Smooth muscle cell (in vitro differentiated cells): ENCODE data around the gene EGFL6. TPM values are rescaled to one million over a fixed set of nuclear protein-coding genes. Genes with fewer than 3 reads are reported as not detected.
"Not testable (repeated sequence)": the region's sequence is repeated elsewhere in the genome, so short reads cannot be mapped to it uniquely, and the experiment has no call there.

Source experiments
- DNase-seq: peaks from one replicate; lab custom pipeline; 2025; ENCODE audit not compliant: unreplicated experiment; lab: John Stamatoyannopoulos, UW
- H2AFZ ChIP-seq: fragments of 200-600 bp; sonication (generic); 2 replicates; pipeline ENCODE4 v1.6.0; 2016; ENCODE audit warnings: antibody characterized with exemption, low read depth, mild to moderate bottlenecking
- H3F3A ChIP-seq: fragments of 200-600 bp; sonication (generic); 2 replicates; pipeline ENCODE4 v1.6.0; 2017; ENCODE audit warnings: antibody characterized with exemption, low read depth
- H3K27ac ChIP-seq: fragments of 200-600 bp; sonication (generic); 2 replicates; pipeline ENCODE4 v1.5.1; 2016; ENCODE audit warnings: low read depth, mild to moderate bottlenecking
- H3K27me3 ChIP-seq: fragments of 200-600 bp; sonication (generic); 2 replicates; pipeline ENCODE4 v1.6.1; 2016; ENCODE audit warnings: low read depth, mild to moderate bottlenecking
- H3K36me3 ChIP-seq: fragments of 200-600 bp; sonication (generic); 2 replicates; pipeline ENCODE4 v1.5.1; 2016; ENCODE audit warnings: low read depth
- H3K4me1 ChIP-seq: fragments of 200-600 bp; sonication (generic); 2 replicates; pipeline ENCODE4 v1.5.1; 2016; ENCODE audit warnings: low read depth
- H3K4me2 ChIP-seq: fragments of 200-600 bp; sonication (generic); 2 replicates; pipeline ENCODE4 v1.6.0; 2016; ENCODE audit warnings: mild to moderate bottlenecking
- H3K4me3 ChIP-seq: fragments of 200-600 bp; sonication (generic); 2 replicates; pipeline ENCODE4 v1.5.1; 2016; ENCODE audit warnings: mild to moderate bottlenecking
- H3K79me2 ChIP-seq: fragments of 200-600 bp; sonication (generic); 2 replicates; pipeline ENCODE4 v1.6.0; 2016; ENCODE audit warnings: low read depth, mild to moderate bottlenecking
- H3K9ac ChIP-seq: fragments of 200-600 bp; sonication (generic); 2 replicates; pipeline ENCODE4 v1.6.0; 2016; ENCODE audit warnings: low read depth
- H3K9me3 ChIP-seq: fragments of 200-600 bp; sonication (generic); replicated peaks from 2 replicates; pipeline ENCODE4 v1.5.1; 2016; ENCODE audit warnings: low read depth
- H4K20me1 ChIP-seq: fragments of 200-600 bp; sonication (generic); 2 replicates; pipeline ENCODE4 v1.6.0; 2016; ENCODE audit warnings: low read depth
- CTCF ChIP-seq: fragments of 200-600 bp; sonication (generic); IDR thresholded peaks from 2 replicates; pipeline ENCODE4 v1.5.1; 2017; ENCODE audit warnings: borderline replicate concordance, mild to moderate bottlenecking, antibody characterized with exemption; ENCODE audit not compliant: insufficient read depth, poor library complexity, severe bottlenecking
- WGBS: methylation state at CpG from one replicate; pipeline ENCODE4 v1.1.7; 2016; ENCODE audit warnings: low lambda C conversion rate; 5-methylcytosine and 5-hydroxymethylcytosine counted together
- polyA plus RNA-seq: library from polyadenylated mRNA; unstranded; fragments of >200 nt; fragmentation: Nextera tagmentation; extraction: Ambion mirVana; gene quantifications from 2 replicates; pipeline ENCODE4 v1.2.1, GENCODE V29; 2016
- total RNA-seq: library from RNA; depleted of rRNA; stranded (reverse); fragments of >200 nt; gene quantifications from 2 replicates; pipeline ENCODE4 v1.2.3, GENCODE V29; 2014

The EGFL6 gene
- total and polyA plus RNA-seq, 2 experiments from 2014 or later, result 213 to 350 TPM

GRCh38 chrX:13667919-13668318 is 98.5 kb downstream of the EGFL6 start:
- Histone ChIP-seq H3K4me3 (no peak overlapping the region), H3K9me3 (no peaks in the 10 kb centered on the region), H3K27ac (no peak overlapping the region), H2AFZ (no peak overlapping the region), H3K79me2 (no peaks in the 10 kb centered on the region), H3K9ac (no peak overlapping the region), H4K20me1 (no peaks in the 10 kb centered on the region), H3K4me1 (no peaks in the 10 kb centered on the region), H3F3A (no peaks in the 10 kb centered on the region), H3K4me2 (no peak overlapping the region), H3K36me3 (no peaks in the 10 kb centered on the region), H3K27me3 (no peaks in the 10 kb centered on the region)
- TF ChIP-seq CTCF, result no peak
- no peak for DNase-seq

- Histone ChIP-seq H4K20me1 (no peaks in the 10 kb centered on the region), H3K27me3 (no peaks in the 10 kb centered on the region), H2AFZ (no peak overlapping the region), H3K4me2 (peak overlapping the region; percentile 46), H3K79me2 (no peaks in the 10 kb centered on the region), H3K27ac (peak overlapping the region; percentile 90), H3K4me1 (no peaks in the 10 kb centered on the region), H3F3A (no peaks in the 10 kb centered on the region), H3K9ac (peak overlapping the region; percentile 62), H3K36me3 (no peaks in the 10 kb centered on the region), H3K9me3 (no peaks in the 10 kb centered on the region), H3K4me3 (peak overlapping the region; percentile 17)
- DNase-seq, result no peak
- no peak for TF ChIP-seq CTCF
- 34% methylated on average over 9 of the region's 9 CpGs for WGBS
These were observed 99.9 kb downstream of the EGFL6 start for GRCh38 chrX:13669246-13669737.

GRCh38 chrX:13669755-13670154 is 100.4 kb downstream of the EGFL6 start:
- Histone ChIP-seq H3K4me3 (peak overlapping the region; percentile 17), H3K9ac (peak overlapping the region; percentile 62), H3K27ac (peak overlapping the region; percentile 90)
- DNase-seq, H3F3A ChIP-seq, H3K27me3 ChIP-seq, H4K20me1 ChIP-seq, H3K36me3 ChIP-seq, H2AFZ ChIP-seq, H3K79me2 ChIP-seq, H3K4me2 ChIP-seq, H3K4me1 ChIP-seq, H3K9me3 ChIP-seq: not testable (repeated sequence)
- WGBS, result 76% methylated on average over 8 of the region's 8 CpGs

GRCh38 chrX:13670197-13670596 is 100.8 kb downstream of the EGFL6 start:
- Histone ChIP-seq H3K4me2 (no peak overlapping the region), H3K27ac (peak overlapping the region; percentile 90), H4K20me1 (no peaks in the 10 kb centered on the region)

More at GRCh38 chrX:13670197-13670596, 100.8 kb downstream of the EGFL6 start:
- WGBS, result 81% methylated on average over 5 of the region's 5 CpGs
- H3K4me3 ChIP-seq, result no peak overlapping the region
- no peak overlapping the region for H3K9ac ChIP-seq
- H3K9me3 ChIP-seq, result no peaks in the 10 kb centered on the region
- H3K27me3 ChIP-seq, result no peaks in the 10 kb centered on the region
- no peaks in the 10 kb centered on the region for H3K79me2 ChIP-seq
- DNase-seq, result no peak
- H3F3A ChIP-seq, result no peaks in the 10 kb centered on the region
- H3K36me3 ChIP-seq, result no peaks in the 10 kb centered on the region
- TF ChIP-seq CTCF, result no peak
- H3K4me1 ChIP-seq, result no peaks in the 10 kb centered on the region
- no peak overlapping the region for H2AFZ ChIP-seq
